GM23338 (cell line): ENCODE results near the gene SEMA6D.

ENCODE experiments used
- CTCF ChIP-seq, 2 experiments: fragments of 200-600 bp in 1 of 2; sonication (generic) in 1 of 2; conservative IDR thresholded peaks; 2 replicates each; pipeline versions ENCODE4 v1.5.1 to v1.6.1; 2016 to 2017; ENCODE audit warnings: antibody characterized with exemption in 2 of 2, low read depth in 2 of 2, mild to moderate bottlenecking in 2 of 2, moderate library complexity in 1 of 2
- ETS1 ChIP-seq: IDR thresholded peaks from 2 replicates; pipeline ENCODE4 v1.6.1; 2016; ENCODE audit warnings: antibody characterized with exemption
- EZH2 ChIP-seq: fragments of 200-600 bp; sonication (generic); IDR thresholded peaks from one replicate; pipeline ENCODE4 v1.8.0; 2017; ENCODE audit warnings: antibody characterized with exemption, mild to moderate bottlenecking, low read depth; ENCODE audit not compliant: unreplicated experiment
- EZH2phosphoT487 ChIP-seq: fragments of 200-600 bp; sonication (generic); IDR thresholded peaks from one replicate; pipeline ENCODE4 v1.8.1; 2018; ENCODE audit warnings: antibody characterized with exemption; ENCODE audit not compliant: unreplicated experiment
- NANOG ChIP-seq: IDR thresholded peaks from 2 replicates; pipeline ENCODE4 v1.6.1; 2016; ENCODE audit warnings: antibody characterized with exemption, borderline replicate concordance
- POLR2AphosphoS5 ChIP-seq: IDR thresholded peaks from 2 replicates; pipeline ENCODE4 v1.6.1; 2016; ENCODE audit warnings: antibody characterized with exemption, low read depth
- ZNF331 ChIP-seq: fragments of 250-450 bp; sonication (Bioruptor Pico); IDR thresholded peaks from 2 replicates; pipeline ENCODE4 v1.5.0; 2020; ENCODE audit warnings: low read depth, mild to moderate bottlenecking, moderate library complexity
- TF ChIP-seq, protein P1 (sequence below): IDR thresholded peaks from one replicate; pipeline ENCODE4 v1.6.1; 2018; ENCODE audit warnings: antibody characterized with exemption; ENCODE audit not compliant: unreplicated experiment

GRCh38 chr15:47806008-47806407 is 88.7 kb downstream of the SEMA6D start:
- no peak for TF ChIP-seq NANOG
- no peak for TF ChIP-seq CTCF (conservative IDR thresholded peaks at IDR 0.05; ENCODE audit: low read depth in 2 of 2)
- TF ChIP-seq EZH2, result no peak
- TF ChIP-seq, protein P1, sequence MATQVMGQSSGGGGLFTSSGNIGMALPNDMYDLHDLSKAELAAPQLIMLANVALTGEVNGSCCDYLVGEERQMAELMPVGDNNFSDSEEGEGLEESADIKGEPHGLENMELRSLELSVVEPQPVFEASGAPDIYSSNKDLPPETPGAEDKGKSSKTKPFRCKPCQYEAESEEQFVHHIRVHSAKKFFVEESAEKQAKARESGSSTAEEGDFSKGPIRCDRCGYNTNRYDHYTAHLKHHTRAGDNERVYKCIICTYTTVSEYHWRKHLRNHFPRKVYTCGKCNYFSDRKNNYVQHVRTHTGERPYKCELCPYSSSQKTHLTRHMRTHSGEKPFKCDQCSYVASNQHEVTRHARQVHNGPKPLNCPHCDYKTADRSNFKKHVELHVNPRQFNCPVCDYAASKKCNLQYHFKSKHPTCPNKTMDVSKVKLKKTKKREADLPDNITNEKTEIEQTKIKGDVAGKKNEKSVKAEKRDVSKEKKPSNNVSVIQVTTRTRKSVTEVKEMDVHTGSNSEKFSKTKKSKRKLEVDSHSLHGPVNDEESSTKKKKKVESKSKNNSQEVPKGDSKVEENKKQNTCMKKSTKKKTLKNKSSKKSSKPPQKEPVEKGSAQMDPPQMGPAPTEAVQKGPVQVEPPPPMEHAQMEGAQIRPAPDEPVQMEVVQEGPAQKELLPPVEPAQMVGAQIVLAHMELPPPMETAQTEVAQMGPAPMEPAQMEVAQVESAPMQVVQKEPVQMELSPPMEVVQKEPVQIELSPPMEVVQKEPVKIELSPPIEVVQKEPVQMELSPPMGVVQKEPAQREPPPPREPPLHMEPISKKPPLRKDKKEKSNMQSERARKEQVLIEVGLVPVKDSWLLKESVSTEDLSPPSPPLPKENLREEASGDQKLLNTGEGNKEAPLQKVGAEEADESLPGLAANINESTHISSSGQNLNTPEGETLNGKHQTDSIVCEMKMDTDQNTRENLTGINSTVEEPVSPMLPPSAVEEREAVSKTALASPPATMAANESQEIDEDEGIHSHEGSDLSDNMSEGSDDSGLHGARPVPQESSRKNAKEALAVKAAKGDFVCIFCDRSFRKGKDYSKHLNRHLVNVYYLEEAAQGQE, result no peak
- no peak for TF ChIP-seq POLR2AphosphoS5
- no peak for TF ChIP-seq EZH2phosphoT487
- TF ChIP-seq ETS1, result no peak
- no peak for TF ChIP-seq ZNF331 (CRISPR knock-in tag)
